K562 (cell line): ENCODE measurements around the gene MLLT3. TPM values are rescaled to one million over a fixed set of nuclear protein-coding genes. Genes with fewer than 3 reads are reported as not detected.

Experiments
- ATAC-seq: fragments of 200-7000 bp; cut with Tn5 transposase; 3 replicates; pipeline ENCODE4 v1.9.1; 2020; ENCODE audit warnings: moderate library complexity
- BruUV-seq: library from RNA; stranded (reverse); fragments of 400-500 nt; replicated peaks from 2 replicates; lab custom pipeline; 2021; lab: Mats Ljungman, UMichigan
- CTCF ChIA-PET: fragments of 300-600 bp; formaldehyde crosslinking; extraction: SDS; loops from one replicate; lab custom pipeline; 2021; ENCODE audit warnings: low intra/inter-chr PET ratio; lab: Yijun Ruan, JAX
- POLR2A ChIA-PET: fragments of 300-600, 350-650 bp; sonication (Branson Sonifier 250); formaldehyde crosslinking; extraction: SDS; loops from one replicate; lab custom pipeline; 2021; ENCODE audit warnings: antibody characterized with exemption, inconsistent platforms; lab: Yijun Ruan, JAX
- DNase-seq, 4 experiments: peaks; one replicate each; pipeline versions ENCODE4 v3.0.0 to v3.0.0-alpha.2; 2011 to 2018; ENCODE audit warnings: low spot score in 3 of 4, mixed read lengths in 3 of 4; ENCODE audit errors: extremely low read depth in 1 of 4
- FAIRE-seq: peaks from 2 replicates; lab custom pipeline; 2011; peaks lifted over from hg19 to GRCh38; lab: Jason Lieb, UNC
- H2AFZ ChIP-seq: 2 replicates; pipeline ENCODE4 v1.6.0; 2011; ENCODE audit warnings: low read depth, low read length, control low read depth, inconsistent platforms
- H3K27ac ChIP-seq: fragments of 200-600 bp; 3 replicates; pipeline ENCODE4 v1.8.0; 2011; ENCODE audit warnings: low read depth, mild to moderate bottlenecking, control low read depth, inconsistent platforms, low read length, moderate library complexity, mixed read lengths; ENCODE audit errors: extremely low read depth
- H3K27me3 ChIP-seq, 2 experiments: fragments of 300-600 bp in 1 of 2; 2 replicates in 1 of 2; 3 replicates in 1 of 2; pipeline versions ENCODE4 v1.6.0 to v1.8.0; 2011; ENCODE audit warnings: inconsistent platforms in 2 of 2, low read length in 2 of 2, mild to moderate bottlenecking in 1 of 2, mixed read lengths in 1 of 2, moderate library complexity in 1 of 2; ENCODE audit not compliant: control insufficient read depth in 2 of 2, insufficient read depth in 2 of 2
- H3K36me3 ChIP-seq: fragments of 300-600 bp; 3 replicates; pipeline ENCODE4 v1.8.0; 2011; ENCODE audit warnings: mild to moderate bottlenecking, low read length, inconsistent platforms; ENCODE audit not compliant: control insufficient read depth, insufficient read depth
- H3K4me1 ChIP-seq, 2 experiments: fragments of 200-600 bp in 1 of 2; replicated peaks in 1 of 2; 2 replicates in 1 of 2; 3 replicates in 1 of 2; pipeline versions ENCODE4 v1.5.1 to v1.8.0; 2011; ENCODE audit warnings: inconsistent platforms in 2 of 2, low read length in 2 of 2, mild to moderate bottlenecking in 1 of 2, mixed read lengths in 1 of 2, moderate library complexity in 1 of 2; ENCODE audit not compliant: control insufficient read depth in 2 of 2, insufficient read depth in 2 of 2
- H3K4me2 ChIP-seq: 2 replicates; pipeline ENCODE4 v1.6.1; 2011; ENCODE audit warnings: low read length, control low read depth, inconsistent platforms, mixed read lengths; ENCODE audit not compliant: insufficient read depth
- H3K4me3 ChIP-seq: fragments of 200-600 bp; sonication (generic), shearing (Covaris generic); 2 replicates; pipeline ENCODE4 v1.5.1; 2016; ENCODE audit warnings: control low read depth, inconsistent platforms
- H3K79me2 ChIP-seq: fragments of 200-600 bp; 3 replicates; pipeline ENCODE4 v1.8.0; 2011; ENCODE audit warnings: low read length, inconsistent platforms; ENCODE audit not compliant: control insufficient read depth, insufficient read depth
- H3K9ac ChIP-seq, 2 experiments: 2 replicates each; pipeline versions ENCODE4 v1.6.0 to v1.6.1; 2011; ENCODE audit warnings: low read depth in 2 of 2, low read length in 2 of 2, control low read depth in 1 of 2, inconsistent platforms in 1 of 2, mild to moderate bottlenecking in 1 of 2, mixed read lengths in 1 of 2; ENCODE audit not compliant: insufficient read depth in 1 of 2
- H3K9me1 ChIP-seq: one replicate; pipeline ENCODE4 v1.6.0; 2011; ENCODE audit warnings: inconsistent platforms, mild to moderate bottlenecking, low read length, moderate library complexity; ENCODE audit not compliant: control insufficient read depth, insufficient read depth
- H3K9me3 ChIP-seq: replicated peaks from 2 replicates; pipeline ENCODE4 v1.5.1; 2011; ENCODE audit warnings: low read depth, low read length, inconsistent platforms; ENCODE audit not compliant: control insufficient read depth, insufficient read depth
- H4K20me1 ChIP-seq: replicated peaks from 2 replicates; pipeline ENCODE4 v1.6.1; 2011; ENCODE audit warnings: low read length, inconsistent platforms, mixed read lengths; ENCODE audit not compliant: control insufficient read depth, insufficient read depth
- ELF1 ChIP-seq: fragments of 200-800 bp; sonication (Bioruptor generic); IDR thresholded peaks from 2 replicates; pipeline ENCODE4 v1.6.1; 2016; ENCODE audit warnings: missing genetic modification characterization, missing compliant biosample characterization
- EWSR1 ChIP-seq: fragments of 450-650 bp; IDR thresholded peaks from 2 replicates; pipeline ENCODE4 v1.6.1; 2018; ENCODE audit warnings: borderline replicate concordance, mild to moderate bottlenecking, low read depth, moderate library complexity; ENCODE audit not compliant: partially characterized antibody
- GABPB2 ChIP-seq: fragments of 250-450 bp; sonication (Bioruptor Pico); conservative IDR thresholded peaks from 2 replicates; pipeline ENCODE4 v1.5.1; 2021; ENCODE audit warnings: mild to moderate bottlenecking
- HDAC2 ChIP-seq: fragments of 450-650 bp; IDR thresholded peaks from 2 replicates; pipeline ENCODE4 v1.6.1; 2016; ENCODE audit warnings: mild to moderate bottlenecking
- LARP7 ChIP-seq: fragments of 450-650 bp; IDR thresholded peaks from 2 replicates; pipeline ENCODE4 v1.6.1; 2016
- SAFB2 ChIP-seq: fragments of 200-400 bp; formaldehyde crosslinking; IDR thresholded peaks from 2 replicates; pipeline ENCODE4 v1.6.1; 2018; ENCODE audit warnings: borderline replicate concordance, low read length, low read depth, moderate library complexity; ENCODE audit not compliant: severe bottlenecking
- SREBF1 ChIP-seq: fragments of 150-350 bp; IDR thresholded peaks from 2 replicates; pipeline ENCODE4 v1.6.1; 2014; ENCODE audit warnings: antibody characterized with exemption, low read depth, low read length, borderline replicate concordance
- ZNF184 ChIP-seq: sonication (generic); formaldehyde crosslinking; IDR thresholded peaks from 2 replicates; pipeline ENCODE4 v1.5.0; 2020; ENCODE audit warnings: missing genetic modification reagents
- WGBS: fragments of 100-300 bp; shearing (Covaris generic); methylation state at CpG from one replicate; pipeline ENCODE4 v1.1.6; 2016; ENCODE audit warnings: low coverage, mixed read lengths; ENCODE audit not compliant: insufficient coverage; ENCODE audit errors: missing lambda C conversion rate; 5-methylcytosine and 5-hydroxymethylcytosine counted together
- in situ Hi-C: fragments of 300-500 bp; cut with MboI; formaldehyde crosslinking; loops from 4 replicates; pipeline ENCODE4 v1.15.0; 2018; ENCODE audit warnings: inconsistent platforms, mixed read lengths
- intact Hi-C: fragments of 100-400 bp; cut with micrococcal nuclease; formaldehyde crosslinking; loops from 2 replicates; pipeline ENCODE4 v1.14.2; 2022
- polyA plus RNA-seq, 8 experiments: library from polyadenylated mRNA; depleted of rRNA in 4 of 8; stranded (reverse) in 5 of 8; unstranded in 3 of 8; fragments of >200 nt; fragmentation: Nextera tagmentation in 2 of 8; fragmentation: Illumina TruSeq in 1 of 8; extraction: Ambion mirVana in 2 of 8; extraction: Trizol in 1 of 8; gene quantifications; 2 replicates each; pipeline versions ENCODE4 v1.2.1 to v1.2.3, GENCODE V29; 2011 to 2014; ENCODE audit warnings: inconsistent platforms in 1 of 8, missing spikeins in 1 of 8
- total RNA-seq, 7 experiments: library from RNA; depleted of rRNA in 6 of 7; stranded (reverse); fragments of >200 nt in 6 of 7; fragmentation: Illumina TruSeq in 2 of 7; extraction: Trizol in 2 of 7; gene quantifications; 2 replicates each; pipeline versions ENCODE4 v1.2.1 to v1.2.3, GENCODE V29; 2011 to 2021; ENCODE audit warnings: low replicate concordance in 1 of 7
- TF ChIP-seq, protein P1 (sequence below): fragments of 250-450 bp; sonication (Bioruptor Pico); IDR thresholded peaks from 2 replicates; pipeline ENCODE4 v1.8.0; 2022; ENCODE audit warnings: inconsistent platforms, mild to moderate bottlenecking, moderate library complexity, borderline replicate concordance
- TF ChIP-seq, protein P2 (sequence below): sonication (generic); formaldehyde crosslinking; IDR thresholded peaks from 2 replicates; pipeline ENCODE4 v1.5.0; 2020; ENCODE audit warnings: missing genetic modification reagents
- TF ChIP-seq, protein P3 (sequence below): fragments of 250-450 bp; sonication (Bioruptor Pico); IDR thresholded peaks from 2 replicates; pipeline ENCODE4 v1.9.0; 2021; ENCODE audit warnings: mild to moderate bottlenecking

MLLT3 gene
- total and polyA plus RNA-seq, 9 of the 15 experiments (the other 6 are each of a cell fraction or from before 2014, with no cell fraction given), result 0.07 to 0.42 (median 0.22) TPM; not detected in 4

DNA sequence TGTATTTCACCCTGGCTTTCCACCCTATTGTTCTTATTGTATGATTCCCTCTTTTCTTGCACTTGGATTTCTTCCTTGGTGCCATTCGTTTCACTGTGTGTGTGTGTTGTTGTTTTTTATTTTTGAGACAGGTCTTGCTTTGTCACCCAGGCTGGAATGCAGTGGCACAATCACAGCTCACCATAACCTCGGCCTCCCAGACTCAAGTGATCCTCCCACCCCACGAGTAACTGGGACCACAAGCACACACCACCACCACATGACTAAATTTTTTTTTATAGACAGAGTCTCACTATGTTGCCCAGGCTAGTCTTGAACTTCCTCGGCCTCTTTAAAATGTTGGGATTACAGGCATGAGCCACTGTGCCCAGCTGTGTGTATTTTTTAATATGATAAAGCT is 72.0 kb downstream of the MLLT3 start:
- Histone ChIP-seq H3K9me3 (no peaks in the 10 kb centered on the region), H3K9ac (no peak overlapping the region), H3K4me1 (no peaks in the 10 kb centered on the region), H3K27ac (no peak overlapping the region), H4K20me1 (no peaks in the 10 kb centered on the region), H3K9me1 (no peaks in the 10 kb centered on the region), H2AFZ (no peak overlapping the region), H3K4me3 (no peak overlapping the region), H3K4me2 (no peak overlapping the region), H3K27me3 (no peaks in the 10 kb centered on the region), H3K79me2 (no peaks in the 10 kb centered on the region), H3K36me3 (no peaks in the 10 kb centered on the region)
- POLR2A ChIA-PET, result no interaction called here
- in situ Hi-C loops, result no loop called here
- TF ChIP-seq EWSR1, result no peak
- TF ChIP-seq LARP7, result no peak
- DNase-seq (no peak), FAIRE-seq (no peak), ATAC-seq (no peak)
- BruUV-seq, result no TSS peak
- CTCF ChIA-PET, result no interaction called here
- intact Hi-C loops, result no loop called here
- 0% methylated on average over 4 of the region's 4 CpGs for WGBS

DNA sequence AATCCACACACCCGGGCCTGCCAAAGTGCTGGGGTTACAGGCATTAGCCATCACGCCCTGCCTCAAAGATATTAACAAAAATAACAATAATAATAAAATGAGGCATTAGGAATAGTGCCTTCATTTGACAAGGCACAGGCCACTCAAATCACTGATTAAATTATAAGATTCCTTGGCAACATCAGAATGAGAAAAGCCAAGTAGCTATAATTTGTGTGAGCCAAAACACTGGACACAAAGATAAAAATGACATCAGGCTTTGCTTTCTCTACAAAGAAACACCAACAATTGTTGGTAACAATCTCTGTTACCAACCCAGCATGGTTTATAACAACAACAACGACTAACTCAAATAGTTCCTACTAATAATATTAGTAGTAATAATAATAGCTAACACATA is 73.2 kb downstream of the MLLT3 start:
- BruUV-seq, result no TSS peak
- no peaks in the 10 kb centered on the region for H3K9me1 ChIP-seq
- FAIRE-seq (no peak), DNase-seq (no peak), ATAC-seq (no peak)
- H3K4me1 ChIP-seq, result no peaks in the 10 kb centered on the region
- H3K27me3 ChIP-seq, result no peaks in the 10 kb centered on the region
- no peak overlapping the region for H3K4me2 ChIP-seq
- ChIA-PET CTCF (no interaction called here), POLR2A (interaction anchor here (0.8 kb wide), 1 partner anchor 325 kb away, joined by 4 read pairs; no protein-coding TSS in a partner anchor)
- no peaks in the 10 kb centered on the region for H3K36me3 ChIP-seq
- no peak overlapping the region for H3K9ac ChIP-seq
- WGBS, result 0% methylated on average over 3 of the region's 3 CpGs
- no peaks in the 10 kb centered on the region for H3K9me3 ChIP-seq
- no peak overlapping the region for H3K27ac ChIP-seq
- H2AFZ ChIP-seq, result no peak overlapping the region
- TF ChIP-seq GABPB2 (no peak), SAFB2 (no peak), SREBF1 (no peak), ZNF184 (CRISPR knock-in tag) (no peak), HDAC2 (no peak), ELF1 (tag) (no peak)
- TF ChIP-seq, protein P1, sequence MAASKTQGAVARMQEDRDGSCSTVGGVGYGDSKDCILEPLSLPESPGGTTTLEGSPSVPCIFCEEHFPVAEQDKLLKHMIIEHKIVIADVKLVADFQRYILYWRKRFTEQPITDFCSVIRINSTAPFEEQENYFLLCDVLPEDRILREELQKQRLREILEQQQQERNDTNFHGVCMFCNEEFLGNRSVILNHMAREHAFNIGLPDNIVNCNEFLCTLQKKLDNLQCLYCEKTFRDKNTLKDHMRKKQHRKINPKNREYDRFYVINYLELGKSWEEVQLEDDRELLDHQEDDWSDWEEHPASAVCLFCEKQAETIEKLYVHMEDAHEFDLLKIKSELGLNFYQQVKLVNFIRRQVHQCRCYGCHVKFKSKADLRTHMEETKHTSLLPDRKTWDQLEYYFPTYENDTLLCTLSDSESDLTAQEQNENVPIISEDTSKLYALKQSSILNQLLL (CRISPR knock-in tag), result no peak
- TF ChIP-seq, protein P2, sequence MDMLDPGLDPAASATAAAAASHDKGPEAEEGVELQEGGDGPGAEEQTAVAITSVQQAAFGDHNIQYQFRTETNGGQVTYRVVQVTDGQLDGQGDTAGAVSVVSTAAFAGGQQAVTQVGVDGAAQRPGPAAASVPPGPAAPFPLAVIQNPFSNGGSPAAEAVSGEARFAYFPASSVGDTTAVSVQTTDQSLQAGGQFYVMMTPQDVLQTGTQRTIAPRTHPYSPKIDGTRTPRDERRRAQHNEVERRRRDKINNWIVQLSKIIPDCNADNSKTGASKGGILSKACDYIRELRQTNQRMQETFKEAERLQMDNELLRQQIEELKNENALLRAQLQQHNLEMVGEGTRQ (CRISPR knock-in tag), result no peak
- TF ChIP-seq, protein P3, sequence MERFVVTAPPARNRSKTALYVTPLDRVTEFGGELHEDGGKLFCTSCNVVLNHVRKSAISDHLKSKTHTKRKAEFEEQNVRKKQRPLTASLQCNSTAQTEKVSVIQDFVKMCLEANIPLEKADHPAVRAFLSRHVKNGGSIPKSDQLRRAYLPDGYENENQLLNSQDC (CRISPR knock-in tag), result no peak
- no peaks in the 10 kb centered on the region for H3K79me2 ChIP-seq
- intact Hi-C loops (no loop called here), in situ Hi-C loops (no loop called here)
- no peak overlapping the region for H3K4me3 ChIP-seq
- H4K20me1 ChIP-seq, result no peaks in the 10 kb centered on the region
